LNCaP clone FGC (cell line): ENCODE results near the gene SGMS1.
"Not testable (repeated sequence)": the region's sequence is repeated elsewhere in the genome, so short reads cannot be mapped to it uniquely, and the experiment has no call there.

Experiments used
- DNase-seq: peaks from one replicate; pipeline ENCODE4 v3.0.0-alpha.2; 2011; ENCODE audit warnings: low read depth
- H3K4me3 ChIP-seq: 2 replicates; pipeline ENCODE4 v1.5.1; 2011; ENCODE audit warnings: mild to moderate bottlenecking, low read depth, low read length, control low read depth
- CTCF ChIP-seq: IDR thresholded peaks from 2 replicates; pipeline ENCODE4 v1.5.1; 2012; ENCODE audit warnings: mild to moderate bottlenecking; ENCODE audit not compliant: control insufficient read depth, insufficient read depth; ENCODE audit errors: extremely low read depth

Gene SGMS1

GRCh38 chr10:50653758-50654157, 30.0 kb upstream of the SGMS1 start:
- no peak overlapping the region for H3K4me3 ChIP-seq
- no peak for TF ChIP-seq CTCF
- DNase-seq, result no peak

- no peak overlapping the region for H3K4me3 ChIP-seq
- peak; percentile 80 for TF ChIP-seq CTCF
- DNase-seq, result peak; percentile 14
Measured at GRCh38 chr10:50653142-50653541, 29.4 kb upstream of the SGMS1 start.

- no peak for DNase-seq
- no peak overlapping the region for H3K4me3 ChIP-seq
- TF ChIP-seq CTCF, result no peak
Measured at GRCh38 chr10:50651808-50652207, 28.1 kb upstream of the SGMS1 start.

GRCh38 chr10:50650481-50650880, 26.7 kb upstream of the SGMS1 start:
- TF ChIP-seq CTCF, result no peak
- DNase-seq, result no peak
- H3K4me3 ChIP-seq, result no peak overlapping the region

GRCh38 chr10:50648935-50649227, 25.1 kb upstream of the SGMS1 start:
- TF ChIP-seq CTCF, result no peak
- no peak for DNase-seq
- H3K4me3 ChIP-seq, result no peak overlapping the region

- no peak overlapping the region for H3K4me3 ChIP-seq
- TF ChIP-seq CTCF, result no peak
- no peak for DNase-seq
Measured at GRCh38 chr10:50648089-50648934, 24.6 kb upstream of the SGMS1 start.

- DNase-seq, H3K4me3 ChIP-seq: not testable (repeated sequence)
Measured at GRCh38 chr10:50647350-50647749, 23.6 kb upstream of the SGMS1 start.

GRCh38 chr10:50645236-50645635, 21.5 kb upstream of the SGMS1 start:
- TF ChIP-seq CTCF, result no peak
- no peak overlapping the region for H3K4me3 ChIP-seq
- DNase-seq, result no peak
